Right ventricle myocardium superior (tissue), 1 donor: ENCODE results near the gene C17orf100. TPM values are rescaled to one million over a fixed set of nuclear protein-coding genes. Genes with fewer than 3 reads are reported as not detected.
A peak's percentile ranks its signal among the peaks of the same experiment; 100 is the strongest.

Experiments
- ATAC-seq: fragments of 200-7000 bp; cut with Tn5 transposase; one replicate; pipeline ENCODE4 v1.9.1; 2020; ENCODE audit warnings: mild to moderate bottlenecking; ENCODE audit not compliant: poor library complexity
- DNase-seq: peaks from one replicate; pipeline ENCODE4 v3.0.0-alpha.2; 2020
- intact Hi-C: fragments of 100-400 bp; cut with DNase I; formaldehyde crosslinking; loops from one replicate; pipeline ENCODE4 v1.11.2; 2022
- long read RNA-seq: library from polyadenylated mRNA; unstranded; transcript quantifications from one replicate; pipeline ENCODE4 v2.0.0, GENCODE V29; 2021
- total RNA-seq: library from RNA; stranded (reverse); fragmentation: NEBNext Ultra II Directional; extraction: Animal tissue kit (Norgen Biotek cat#: 25700); gene quantifications from one replicate; pipeline ENCODE4 v1.2.1, GENCODE V29; 2021
- donor health status: DM: no; HTN: yes; CAD: no; lungs with severe emphysema.

C17orf100 gene
- total RNA-seq = 0.48 TPM
- long read RNA-seq = 0 reads

DNA sequence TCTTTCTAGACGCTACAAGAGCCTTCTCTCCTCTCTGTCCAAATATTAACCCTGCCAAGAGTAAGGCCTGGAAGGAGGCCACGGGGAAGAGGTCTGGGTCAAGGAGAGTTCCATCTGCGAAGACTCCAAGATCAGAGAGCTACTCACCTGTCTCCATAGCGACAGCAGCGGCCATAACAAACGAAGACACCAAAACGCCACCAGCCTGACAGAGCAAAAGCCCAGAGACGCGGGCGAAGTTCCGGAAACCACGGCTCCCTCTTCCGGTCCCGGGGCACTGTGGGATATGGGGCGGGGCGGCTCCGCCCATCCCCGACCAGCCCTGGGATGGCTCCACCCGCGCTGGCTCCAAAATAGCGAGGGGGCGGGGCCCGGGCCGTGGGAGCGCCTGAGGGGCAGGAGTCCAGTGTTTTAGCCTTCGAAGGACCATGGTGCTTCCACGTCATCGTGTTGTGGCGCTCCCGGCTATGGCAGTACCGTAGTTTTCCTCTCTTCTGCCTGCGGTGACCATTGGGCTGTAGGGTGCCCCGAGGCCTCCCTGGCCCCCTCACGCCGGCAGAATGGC, at the start of gene C17orf100, which contains the start of gene MED31:
TSS of gene C17orf100 (plus strand) at position 409 of the 565 bp plus-strand sequence. CDS start at position 561, 152 bp downstream.
TSS of gene MED31 (minus strand) at position 252 of the 565 bp plus-strand sequence. CDS start at position 175, 77 bp downstream.
- peak; percentile 97 for DNase-seq
- ATAC-seq = peak; percentile 99
- intact Hi-C loops = no loop called here

DNA sequence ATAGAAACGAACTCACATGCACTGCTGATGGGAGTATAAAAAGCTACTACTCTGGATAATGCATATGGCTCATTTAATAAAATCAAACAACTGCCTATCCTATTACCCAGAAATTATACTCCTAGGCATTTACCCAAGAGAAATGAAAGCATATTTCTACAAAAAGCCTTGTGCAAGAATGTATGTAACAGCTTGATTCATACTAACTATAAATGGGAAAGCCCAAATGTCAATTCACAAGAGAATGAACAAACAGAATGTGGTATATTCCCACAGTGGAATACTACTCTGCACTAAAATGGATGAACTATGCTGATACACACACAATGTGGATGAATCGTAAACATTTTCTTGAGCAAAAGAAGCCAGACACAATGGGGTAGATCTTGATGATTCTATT, 49.4 kb upstream of the C17orf100 start:
- intact Hi-C loops = no loop called here
- no peak for ATAC-seq
- no peak for DNase-seq

DNA sequence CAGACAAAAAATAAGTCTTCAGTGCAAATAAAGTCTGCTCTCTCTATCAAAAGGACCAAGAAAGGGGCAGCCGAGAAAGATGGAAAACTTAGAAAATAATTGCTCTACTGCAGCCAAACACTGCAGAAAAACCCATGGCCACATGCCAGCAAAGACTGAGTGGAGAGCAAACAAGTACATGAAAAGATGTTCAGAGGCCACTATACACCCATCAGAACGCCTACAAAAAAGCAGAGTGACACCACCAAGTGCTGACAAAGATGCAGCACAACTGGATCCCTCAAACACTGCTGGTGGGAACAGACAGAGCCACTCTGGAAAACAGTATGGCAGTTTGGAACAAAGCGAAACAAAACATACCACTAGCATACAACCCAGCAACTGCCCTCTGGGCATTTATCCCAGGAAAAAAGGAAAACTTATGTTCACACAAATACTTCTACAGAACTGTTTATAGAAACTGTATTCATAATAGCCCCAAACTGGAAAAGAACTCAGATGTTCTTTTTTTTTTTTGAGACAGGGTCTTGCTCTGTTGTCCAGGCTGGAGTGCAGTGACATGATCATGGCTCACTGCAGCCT, 47.7 kb upstream of the C17orf100 start:
- no peak for ATAC-seq
- intact Hi-C loops = no loop called here
- DNase-seq = no peak

DNA sequence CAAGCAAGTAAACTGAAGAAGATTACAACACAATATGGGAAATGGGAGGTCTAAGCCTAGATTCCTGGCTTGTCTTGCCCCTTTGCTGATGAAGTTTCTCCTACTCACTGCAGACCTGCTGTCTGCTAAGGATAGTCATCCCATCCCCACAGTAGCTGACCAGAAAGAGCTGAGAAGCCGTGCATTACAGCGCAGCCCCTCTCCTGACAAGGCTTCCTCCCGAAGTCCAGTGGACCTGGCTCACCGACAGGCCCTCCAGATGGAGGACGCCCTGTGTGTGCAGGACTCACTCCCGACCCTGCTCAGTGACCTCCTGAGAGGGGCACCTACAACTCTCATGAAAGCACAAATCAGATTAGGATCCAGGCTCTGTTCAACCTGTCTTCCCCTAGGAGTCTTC, 46.4 kb upstream of the C17orf100 start:
- ATAC-seq = no peak
- no peak for DNase-seq
- intact Hi-C loops = no loop called here

DNA sequence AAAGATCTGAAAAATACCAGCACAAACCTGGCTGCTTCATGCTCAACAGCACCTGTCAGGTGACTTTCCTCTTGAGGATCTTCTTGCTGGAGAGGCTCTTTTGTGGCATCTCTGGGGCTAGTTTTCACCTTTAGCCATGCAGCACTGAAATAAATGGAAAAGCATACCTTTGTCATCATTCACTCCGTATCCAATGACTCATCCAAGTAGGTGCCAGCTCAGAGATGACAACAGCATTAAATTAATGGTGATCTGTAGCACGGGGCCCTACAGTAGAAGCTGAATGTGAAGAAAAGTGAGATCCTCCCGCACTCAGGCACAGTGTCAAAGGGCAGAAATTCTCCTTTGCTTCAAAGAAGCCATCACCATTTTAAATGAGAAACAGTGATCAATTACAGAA, 43.2 kb upstream of the C17orf100 start:
- DNase-seq (no peak), ATAC-seq (no peak)
- intact Hi-C loops = no loop called here

DNA sequence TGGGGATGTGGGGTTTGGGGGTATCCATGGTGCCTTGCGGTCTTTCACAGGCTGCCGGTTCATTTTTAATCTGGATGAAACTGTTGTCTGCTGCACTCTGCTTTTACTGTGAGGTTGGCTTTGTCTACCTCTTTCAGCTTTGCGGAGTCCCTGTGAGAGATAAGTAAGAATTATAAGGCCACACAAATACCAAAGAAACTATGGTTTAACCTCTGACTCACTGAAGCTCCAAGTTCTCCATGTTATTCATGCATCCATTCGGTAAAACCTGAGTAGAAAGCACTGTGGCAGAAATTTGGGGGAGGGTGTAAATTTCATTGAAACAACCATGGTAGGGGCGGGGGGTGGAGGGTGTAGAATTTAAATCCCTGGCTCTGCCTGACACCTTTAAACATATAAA, 41.6 kb upstream of the C17orf100 start:
- intact Hi-C loops = no loop called here
- no peak for ATAC-seq

DNA sequence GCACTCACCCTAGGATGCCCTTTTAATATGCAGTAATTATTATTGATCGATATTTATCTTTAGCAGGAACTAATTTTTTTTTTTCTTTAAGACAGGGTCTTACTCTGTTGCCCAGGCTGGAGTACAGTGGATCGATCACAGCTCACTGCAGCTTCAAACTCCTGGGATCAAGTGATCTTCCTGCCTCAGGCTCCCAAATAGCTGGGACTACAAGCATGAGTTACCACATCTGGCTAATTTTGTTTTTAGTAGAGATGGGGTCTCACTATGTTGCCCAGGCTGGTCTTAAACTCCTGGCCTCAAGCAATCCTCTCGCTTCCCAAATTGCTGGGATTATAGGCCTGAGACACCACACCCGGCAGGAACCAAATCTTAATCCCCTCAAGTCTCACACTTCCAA, 40.3 kb upstream of the C17orf100 start:
- ATAC-seq (no peak), DNase-seq (no peak)
- intact Hi-C loops = no loop called here

More for the DNA sequence above, 41.6 kb upstream of the C17orf100 start:
- no peak for DNase-seq

DNA sequence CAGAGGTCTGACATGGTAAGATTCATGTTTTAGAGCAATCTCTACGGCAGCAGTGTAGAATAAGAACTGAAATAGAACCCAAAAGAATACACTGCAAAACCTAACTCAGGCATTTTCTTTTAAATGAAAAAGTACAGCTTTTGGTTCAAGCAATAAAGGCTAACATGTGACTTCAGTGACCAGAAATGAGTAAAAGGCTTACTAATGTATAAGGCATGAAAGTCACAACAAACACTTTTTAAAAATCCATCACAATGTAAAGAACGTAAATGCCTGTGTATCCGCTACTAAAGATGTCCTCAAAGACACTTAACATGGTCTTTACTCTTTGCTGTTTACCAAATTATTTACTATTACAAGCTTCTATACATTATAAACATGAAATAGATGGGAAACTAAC, 27.6 kb upstream of the C17orf100 start:
- DNase-seq = no peak
- ATAC-seq = no peak
- intact Hi-C loops = no loop called here

DNA sequence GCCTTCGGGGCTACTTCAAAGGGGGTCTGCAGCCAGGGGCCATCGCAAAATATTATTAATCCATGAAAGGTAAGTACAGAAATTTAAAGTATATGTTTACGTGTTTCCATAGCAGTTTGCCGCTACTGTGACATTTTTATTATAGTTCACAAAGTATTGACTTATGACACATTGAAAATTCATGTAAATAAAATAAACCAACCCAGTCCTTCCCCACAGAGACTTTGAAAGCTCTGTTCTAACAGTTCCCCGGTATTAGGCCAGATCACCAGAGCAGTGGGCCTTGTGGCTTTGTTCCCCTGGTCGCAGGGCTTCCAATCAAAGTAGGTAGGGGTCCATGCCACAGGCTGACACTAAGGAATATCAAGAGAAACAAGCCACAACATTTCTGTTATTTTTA, 24.9 kb upstream of the C17orf100 start:
- no peak for DNase-seq
- no peak for ATAC-seq
- intact Hi-C loops = no loop called here

DNA sequence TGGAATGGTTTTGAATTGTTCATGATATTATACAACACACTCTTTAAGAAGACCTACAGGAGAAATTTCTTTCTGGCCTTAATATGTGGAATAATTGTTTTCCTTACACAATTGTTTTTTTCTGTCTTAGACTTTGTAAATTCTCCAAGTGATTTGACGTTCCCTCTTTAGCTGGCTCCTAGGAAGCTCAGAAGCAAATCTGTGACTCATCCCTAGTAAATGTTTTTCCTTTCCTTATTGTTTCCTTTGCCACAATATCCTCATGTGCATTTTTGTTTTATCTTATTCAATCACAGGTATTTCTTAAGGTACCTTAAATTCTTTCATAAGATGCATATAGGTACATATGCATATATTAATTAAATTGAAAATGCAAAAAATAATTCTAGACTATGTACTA, 24.5 kb upstream of the C17orf100 start:
- intact Hi-C loops = no loop called here
- DNase-seq (no peak), ATAC-seq (no peak)

DNA sequence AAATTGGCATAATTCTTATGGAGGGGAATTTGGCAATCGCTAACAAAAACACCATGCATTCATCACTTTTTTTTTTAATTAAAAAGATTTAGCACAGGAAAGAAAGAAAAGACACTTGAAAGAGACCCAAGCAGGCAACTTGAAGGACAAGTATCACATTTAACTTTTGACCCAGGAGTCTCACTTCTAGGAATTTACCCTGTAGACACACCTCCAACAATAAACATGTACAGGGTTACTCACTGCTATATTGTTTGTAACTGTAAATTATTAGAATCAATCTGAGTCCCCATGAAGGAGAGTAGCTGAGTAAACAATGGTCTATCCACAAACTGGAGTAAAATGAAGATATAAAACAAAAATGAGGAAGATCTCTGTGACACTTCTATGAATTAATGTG, 21.2 kb upstream of the C17orf100 start:
- intact Hi-C loops = no loop called here
- no peak for ATAC-seq
- DNase-seq = no peak

DNA sequence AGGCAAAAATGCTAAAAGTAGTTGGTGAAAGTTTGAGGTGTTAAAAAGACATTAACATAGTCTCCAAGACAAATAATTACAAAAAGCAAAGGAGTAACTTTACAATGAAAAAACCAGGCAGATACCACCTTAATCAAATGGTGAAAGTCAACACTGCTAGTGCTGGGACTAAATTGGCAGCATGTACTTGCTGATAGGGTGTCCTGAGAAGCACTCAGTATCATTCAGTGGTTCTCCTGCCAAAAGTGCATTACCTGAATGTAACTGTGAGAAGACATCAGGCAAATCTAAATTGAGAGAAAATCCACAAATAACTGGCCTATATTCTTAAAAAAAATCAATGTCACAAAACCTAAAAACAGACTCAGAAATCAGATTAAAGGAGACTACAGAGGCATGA, 19.0 kb upstream of the C17orf100 start:
- peak; percentile 83 for ATAC-seq
- DNase-seq = no peak
- intact Hi-C loops = no loop called here

DNA sequence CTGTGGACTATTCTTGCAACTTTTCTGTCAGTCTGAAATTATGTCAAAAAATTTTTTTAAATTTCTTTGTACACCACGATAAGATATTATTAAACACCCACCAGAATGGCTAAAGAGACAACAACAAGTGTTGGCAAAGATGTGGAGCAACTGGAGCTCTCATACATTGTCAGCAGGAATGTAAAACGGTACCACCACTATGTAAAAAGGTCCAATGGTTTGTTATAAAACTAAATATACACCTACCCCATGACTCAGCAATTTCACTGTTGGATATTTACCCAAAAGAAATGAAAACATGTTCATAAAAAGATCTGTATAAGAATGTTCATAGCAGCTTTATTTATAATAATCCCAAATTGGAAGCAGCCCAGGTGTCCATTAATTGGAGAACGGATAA, 18.3 kb upstream of the C17orf100 start:
- DNase-seq (no peak), ATAC-seq (no peak)
- intact Hi-C loops = no loop called here

DNA sequence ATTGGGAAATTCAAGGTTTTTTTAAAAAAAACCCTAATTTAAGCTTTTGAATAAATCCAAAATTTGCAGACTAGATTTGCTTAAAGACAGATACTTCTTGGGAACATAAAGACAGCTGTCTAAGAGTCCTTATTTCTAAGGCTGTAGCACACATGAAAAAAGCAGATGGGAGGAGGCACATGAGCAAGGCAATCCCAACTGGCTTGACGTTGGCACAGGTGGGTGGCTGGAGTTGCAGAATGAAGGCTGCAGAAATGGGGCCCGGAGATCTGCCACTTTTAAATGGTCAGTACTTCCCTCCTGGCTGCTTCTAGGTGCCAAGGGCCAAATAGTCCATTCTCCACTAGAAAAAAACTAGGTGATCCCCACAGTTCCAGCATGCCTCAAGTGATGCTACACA, 15.5 kb upstream of the C17orf100 start:
- intact Hi-C loops = no loop called here
- DNase-seq (no peak), ATAC-seq (no peak)

DNA sequence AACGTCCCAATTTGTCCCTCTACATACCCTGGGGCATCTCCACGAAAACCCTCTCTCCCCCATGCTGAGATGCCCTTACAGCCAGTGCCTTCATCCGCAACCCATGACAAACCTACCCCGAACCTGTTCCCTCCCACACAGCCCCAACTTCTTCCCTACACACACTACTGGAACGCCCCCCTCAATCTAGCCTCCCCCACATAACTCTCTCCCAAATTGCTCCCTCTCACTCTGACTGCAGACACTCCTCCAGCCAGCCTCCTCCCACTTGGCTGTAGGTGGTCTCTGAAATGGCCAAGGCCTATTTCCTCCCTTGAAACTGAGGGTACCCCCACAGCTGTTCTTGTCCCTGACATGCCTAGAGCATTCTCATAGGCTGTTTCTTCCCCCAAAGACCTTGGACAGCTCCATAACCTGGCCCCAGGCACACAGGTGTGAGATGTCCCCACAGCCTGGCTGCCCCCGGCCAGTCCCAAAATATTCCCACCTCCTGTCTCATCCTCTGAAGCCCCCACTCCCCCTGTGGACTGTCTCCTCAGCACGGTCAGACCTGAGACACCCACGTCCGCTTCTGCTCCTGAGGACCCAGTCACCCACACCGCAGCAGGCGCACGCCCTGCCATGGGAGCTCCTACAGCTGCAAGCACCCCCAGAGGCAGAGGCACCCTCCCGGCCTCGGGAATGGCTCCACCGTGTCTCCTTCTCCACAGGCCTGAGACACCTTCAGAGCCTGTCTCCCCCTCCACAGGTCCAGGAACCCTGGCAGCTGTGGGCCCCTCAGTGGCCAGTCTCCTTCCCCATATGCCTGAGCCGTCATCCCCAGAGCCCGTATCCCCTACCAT, 14.7 kb upstream of the C17orf100 start:
- ATAC-seq (no peak), DNase-seq (no peak)
- intact Hi-C loops = no loop called here

DNA sequence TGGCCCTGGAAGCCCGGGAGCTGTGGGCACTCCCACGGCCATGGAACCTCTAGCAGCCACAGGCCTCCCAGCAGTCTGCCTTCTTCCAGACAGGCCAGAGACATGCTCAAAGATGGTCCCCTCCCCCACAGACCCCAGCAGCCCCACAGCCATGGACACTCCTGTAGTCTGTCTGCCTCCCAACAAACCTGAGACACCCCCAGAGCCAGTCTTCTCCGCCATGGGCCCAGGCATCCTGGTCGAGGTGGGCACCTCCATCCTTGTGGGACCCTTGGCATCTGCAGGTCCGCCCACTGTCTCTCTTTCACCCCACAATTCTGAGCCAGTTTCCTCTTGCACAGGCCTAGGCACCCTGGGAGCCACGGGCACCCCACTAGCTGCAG, 14.1 kb upstream of the C17orf100 start:
- intact Hi-C loops = no loop called here
- no peak for DNase-seq

DNA sequence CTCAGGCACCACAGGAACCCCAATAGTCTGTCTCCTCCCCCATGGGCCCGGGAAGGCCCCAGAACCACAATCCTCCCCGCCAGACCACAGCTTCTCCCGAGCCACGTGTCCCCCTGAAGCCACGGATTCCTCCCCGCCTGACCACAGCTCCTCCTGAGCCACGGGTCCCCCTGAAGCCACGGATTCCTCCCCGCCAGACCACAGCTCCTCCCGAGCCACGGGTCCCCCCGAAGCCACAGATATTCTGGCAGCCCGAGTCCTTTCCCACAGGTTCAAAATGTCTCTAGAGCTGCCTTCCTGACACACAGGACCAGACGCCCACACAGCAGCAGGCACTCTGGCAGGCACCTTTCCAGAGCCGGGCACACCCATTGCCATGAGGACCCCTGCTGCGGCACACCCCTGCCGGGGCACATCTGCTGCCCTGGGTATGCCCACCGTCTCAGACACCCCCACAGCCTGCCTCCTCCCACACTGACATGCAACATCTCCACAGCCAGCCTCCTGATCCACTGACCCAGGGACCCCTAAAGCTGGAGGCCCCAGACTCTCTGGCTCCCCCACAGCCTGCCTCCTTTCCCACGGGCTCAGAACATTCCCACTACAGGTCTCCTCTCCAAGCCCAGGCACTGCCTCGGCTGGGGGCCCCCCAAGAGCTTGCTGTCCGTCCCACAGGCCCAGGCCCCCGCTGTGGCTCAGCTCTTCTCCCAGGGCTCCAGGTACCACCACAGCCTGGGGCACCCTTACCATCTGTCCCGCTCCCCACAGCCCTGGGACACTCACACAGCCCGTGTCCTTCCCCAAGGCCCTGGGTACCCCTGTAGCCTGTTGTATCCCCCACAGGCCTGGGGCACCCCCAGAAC, 13.3 kb upstream of the C17orf100 start:
- intact Hi-C loops = no loop called here
- DNase-seq (no peak), ATAC-seq (no peak)

More for the DNA sequence above, 14.1 kb upstream of the C17orf100 start:
- ATAC-seq = no peak

DNA sequence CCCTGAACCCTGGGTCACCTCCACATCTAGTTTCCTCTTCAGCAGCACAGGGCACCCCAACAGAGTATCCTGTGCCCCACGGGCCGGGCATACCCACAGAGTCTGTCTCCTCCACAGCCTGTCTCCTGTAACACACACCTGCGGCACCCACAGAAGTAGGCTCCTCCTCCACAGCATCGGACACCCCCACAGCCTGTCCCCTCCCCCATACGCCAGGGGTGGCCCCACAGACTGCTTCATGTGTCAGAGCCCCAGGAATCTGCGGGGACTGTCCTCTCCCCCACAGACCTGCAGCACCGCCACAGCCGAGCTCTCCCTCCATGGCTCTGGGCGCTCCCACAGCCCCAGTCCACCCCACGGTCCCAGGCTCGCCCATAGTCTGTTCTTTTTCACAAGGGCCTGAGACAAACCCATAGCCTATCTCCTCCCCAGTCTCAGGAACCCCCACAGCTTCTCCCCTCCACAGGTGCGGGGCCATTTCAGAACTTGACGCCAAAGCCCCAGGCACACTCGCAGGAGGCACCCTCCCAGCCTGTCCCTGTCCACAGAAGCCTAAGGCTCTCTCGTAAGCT, 12.5 kb upstream of the C17orf100 start:
- intact Hi-C loops = no loop called here
- ATAC-seq (no peak), DNase-seq (no peak)
